MM.1S (cell line): ENCODE results near the gene STARD6.

Experiments
- DNase-seq: peaks from one replicate; pipeline ENCODE4 v3.0.0-alpha.2; 2015
- H2AFZ ChIP-seq: fragments of 300-600 bp; sonication (generic); 2 replicates; pipeline ENCODE4 v1.6.0; 2016; ENCODE audit warnings: antibody characterized with exemption, low read length
- H3F3A ChIP-seq: fragments of 300-600 bp; sonication (generic); 2 replicates; pipeline ENCODE4 v1.6.1; 2016; ENCODE audit warnings: mild to moderate bottlenecking, antibody characterized with exemption, low read length, moderate library complexity, mixed read lengths; ENCODE audit not compliant: insufficient read depth
- H3K27ac ChIP-seq: fragments of 300-600 bp; sonication (generic); 2 replicates; pipeline ENCODE4 v1.5.1; 2016; ENCODE audit warnings: mild to moderate bottlenecking, low read length
- H3K27me3 ChIP-seq: fragments of 300-600 bp; sonication (generic); replicated peaks from 2 replicates; pipeline ENCODE4 v1.6.0; 2016; ENCODE audit warnings: low read length; ENCODE audit not compliant: insufficient read depth
- H3K36me3 ChIP-seq: fragments of 300-600 bp; sonication (generic); replicated peaks from 2 replicates; pipeline ENCODE4 v1.6.1; 2016; ENCODE audit warnings: mild to moderate bottlenecking, low read length, mixed read lengths; ENCODE audit not compliant: insufficient read depth
- H3K4me1 ChIP-seq: fragments of 300-600 bp; sonication (generic); 2 replicates; pipeline ENCODE4 v1.6.1; 2016; ENCODE audit warnings: low read length, mixed read lengths
- H3K4me2 ChIP-seq: fragments of 300-600 bp; sonication (generic); 2 replicates; pipeline ENCODE4 v1.6.0; 2016; ENCODE audit warnings: low read depth, low read length
- H3K4me3 ChIP-seq: fragments of 300-600 bp; sonication (generic); 2 replicates; pipeline ENCODE4 v1.5.1; 2016; ENCODE audit warnings: low read length, mixed read lengths
- H3K79me2 ChIP-seq: fragments of 300-600 bp; sonication (generic); 2 replicates; pipeline ENCODE4 v1.6.1; 2016; ENCODE audit warnings: mixed run types, low read length, mixed read lengths
- H3K9ac ChIP-seq: fragments of 300-600 bp; sonication (generic); 2 replicates; pipeline ENCODE4 v1.6.1; 2016; ENCODE audit warnings: low read length, mixed read lengths
- H3K9me2 ChIP-seq: fragments of 300-600 bp; sonication (generic); replicated peaks from 2 replicates; pipeline ENCODE4 v1.6.1; 2016; ENCODE audit warnings: mild to moderate bottlenecking, low read length, mixed read lengths; ENCODE audit not compliant: insufficient read depth
- H3K9me3 ChIP-seq: fragments of 300-600 bp; sonication (generic); replicated peaks from 2 replicates; pipeline ENCODE4 v1.6.1; 2016; ENCODE audit warnings: mild to moderate bottlenecking, low read length, mixed read lengths; ENCODE audit not compliant: insufficient read depth
- H4K20me1 ChIP-seq: fragments of 300-600 bp; sonication (generic); 2 replicates; pipeline ENCODE4 v1.6.1; 2016; ENCODE audit warnings: mild to moderate bottlenecking, low read length, moderate library complexity, mixed read lengths; ENCODE audit not compliant: insufficient read depth
- EZH2 ChIP-seq: fragments of 300-600 bp; sonication (generic); optimal IDR thresholded peaks from 2 replicates; pipeline ENCODE3; 2017; ENCODE audit warnings: low read depth, mild to moderate bottlenecking, antibody characterized with exemption, low read length, mixed read lengths
- EZH2phosphoT487 ChIP-seq: fragments of 300-600 bp; sonication (generic); IDR thresholded peaks from 2 replicates; pipeline ENCODE4 v1.6.1; 2018; ENCODE audit warnings: antibody characterized with exemption, low read length
- TF ChIP-seq, protein P1 (sequence below): fragments of 300-600 bp; sonication (generic); IDR thresholded peaks from 2 replicates; pipeline ENCODE4 v1.5.1; 2016; ENCODE audit warnings: antibody characterized with exemption, low read length, mixed read lengths

The STARD6 gene

GRCh38 chr18:54386043-54386442, 28.4 kb upstream of the STARD6 start:
- H3K4me1 ChIP-seq = peaks cover 16% of the 10 kb centered on the region
- no peaks in the 10 kb centered on the region for H4K20me1 ChIP-seq
- no peaks in the 10 kb centered on the region for H3K9me3 ChIP-seq
- no peak for DNase-seq
- H3K36me3 ChIP-seq = no peaks in the 10 kb centered on the region
- H3K27ac ChIP-seq = no peak overlapping the region
- no peaks in the 10 kb centered on the region for H3K27me3 ChIP-seq
- TF ChIP-seq, protein P1, sequence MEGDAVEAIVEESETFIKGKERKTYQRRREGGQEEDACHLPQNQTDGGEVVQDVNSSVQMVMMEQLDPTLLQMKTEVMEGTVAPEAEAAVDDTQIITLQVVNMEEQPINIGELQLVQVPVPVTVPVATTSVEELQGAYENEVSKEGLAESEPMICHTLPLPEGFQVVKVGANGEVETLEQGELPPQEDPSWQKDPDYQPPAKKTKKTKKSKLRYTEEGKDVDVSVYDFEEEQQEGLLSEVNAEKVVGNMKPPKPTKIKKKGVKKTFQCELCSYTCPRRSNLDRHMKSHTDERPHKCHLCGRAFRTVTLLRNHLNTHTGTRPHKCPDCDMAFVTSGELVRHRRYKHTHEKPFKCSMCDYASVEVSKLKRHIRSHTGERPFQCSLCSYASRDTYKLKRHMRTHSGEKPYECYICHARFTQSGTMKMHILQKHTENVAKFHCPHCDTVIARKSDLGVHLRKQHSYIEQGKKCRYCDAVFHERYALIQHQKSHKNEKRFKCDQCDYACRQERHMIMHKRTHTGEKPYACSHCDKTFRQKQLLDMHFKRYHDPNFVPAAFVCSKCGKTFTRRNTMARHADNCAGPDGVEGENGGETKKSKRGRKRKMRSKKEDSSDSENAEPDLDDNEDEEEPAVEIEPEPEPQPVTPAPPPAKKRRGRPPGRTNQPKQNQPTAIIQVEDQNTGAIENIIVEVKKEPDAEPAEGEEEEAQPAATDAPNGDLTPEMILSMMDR = no peak
- TF ChIP-seq EZH2phosphoT487 (no peak), EZH2 (no peak)
- no peak overlapping the region for H3K9ac ChIP-seq
- H2AFZ ChIP-seq = no peak overlapping the region
- H3F3A ChIP-seq = peaks cover 4% of the 10 kb centered on the region; the same call in 1 of the 2 replicates
- H3K9me2 ChIP-seq = no peaks in the 10 kb centered on the region
- H3K79me2 ChIP-seq = no peaks in the 10 kb centered on the region
- H3K4me2 ChIP-seq = no peak overlapping the region
- H3K4me3 ChIP-seq = no peak overlapping the region

DNA sequence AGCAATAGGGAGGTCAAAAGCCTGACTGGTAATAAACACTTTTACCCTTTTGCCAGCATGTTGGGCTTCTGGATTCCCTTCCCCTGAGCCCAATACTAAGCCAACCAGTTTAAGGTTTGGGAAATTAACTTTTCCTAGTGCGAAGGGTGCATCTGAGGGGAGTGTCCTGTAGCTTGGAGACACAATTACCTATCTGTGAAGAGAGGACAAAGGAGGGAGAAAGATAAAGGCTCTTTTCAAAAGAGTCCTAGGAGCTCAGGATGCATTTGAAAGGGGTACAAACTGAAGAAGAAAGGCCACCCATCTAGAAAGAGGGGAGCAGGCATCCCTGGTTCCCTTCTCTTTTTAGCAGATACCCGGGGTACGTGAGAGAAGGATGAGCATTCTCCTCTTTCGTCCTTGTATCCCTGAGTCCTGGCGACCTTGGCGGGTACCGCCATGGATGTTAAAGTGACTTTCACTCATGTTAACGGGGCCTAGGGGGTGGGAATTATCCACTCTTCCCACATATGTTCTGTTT, 25.1 kb upstream of the STARD6 start:
- Histone ChIP-seq H3K4me2 (no peak overlapping the region), H3K9me3 (no peaks in the 10 kb centered on the region), H3K27ac (no peak overlapping the region), H4K20me1 (no peaks in the 10 kb centered on the region), H3K4me3 (no peak overlapping the region), H3K36me3 (no peaks in the 10 kb centered on the region), H3K27me3 (no peaks in the 10 kb centered on the region), H2AFZ (no peak overlapping the region), H3K9ac (no peak overlapping the region), H3K9me2 (no peaks in the 10 kb centered on the region), H3K4me1 (0 out of 2 replicates have a peak, but pooled peaks cover under 1% of the 10 kb centered on the region), H3F3A (no peaks in the 10 kb centered on the region), H3K79me2 (no peaks in the 10 kb centered on the region)
- DNase-seq = no peak
- TF ChIP-seq EZH2phosphoT487 (no peak), EZH2 (no peak)
- TF ChIP-seq, protein P1 = no peak

GRCh38 chr18:54382076-54382475, 24.4 kb upstream of the STARD6 start:
- Histone ChIP-seq H3K9me3 (no peaks in the 10 kb centered on the region), H2AFZ (no peak overlapping the region), H3K4me2 (no peak overlapping the region), H3K4me3 (no peak overlapping the region), H4K20me1 (no peaks in the 10 kb centered on the region), H3K27me3 (no peaks in the 10 kb centered on the region), H3K4me1 (no peaks in the 10 kb centered on the region), H3F3A (no peaks in the 10 kb centered on the region), H3K27ac (no peak overlapping the region), H3K79me2 (no peaks in the 10 kb centered on the region), H3K36me3 (no peaks in the 10 kb centered on the region), H3K9me2 (no peaks in the 10 kb centered on the region), H3K9ac (no peak overlapping the region)
- no peak for DNase-seq
- TF ChIP-seq EZH2phosphoT487 = no peak
- TF ChIP-seq, protein P1 = no peak
- no peak for TF ChIP-seq EZH2
